HL-60 (cell line): ENCODE data around the gene HAGHL.

Experiments
- DNase-seq, 2 experiments: peaks; one replicate each; pipeline ENCODE4 v3.0.0-alpha.2; 2010 to 2020; ENCODE audit warnings: low read depth in 1 of 2, low spot score in 1 of 2
- H3K27ac ChIP-seq: fragments of 250-450 bp; sonication (Bioruptor Pico); replicated peaks from 2 replicates; pipeline ENCODE4 v1.5.1; 2020; ENCODE audit warnings: mild to moderate bottlenecking, moderate library complexity
- H3K27me3 ChIP-seq: fragments of 250-450 bp; sonication (Bioruptor Pico); 2 replicates; pipeline ENCODE4 v1.5.1; 2021; ENCODE audit warnings: mild to moderate bottlenecking, moderate library complexity; ENCODE audit not compliant: insufficient read depth, poor library complexity, severe bottlenecking
- H3K4me3 ChIP-seq: replicated peaks from 2 replicates; pipeline ENCODE4 v1.5.1; 2011; ENCODE audit warnings: mild to moderate bottlenecking, control low read depth, low read length; ENCODE audit not compliant: insufficient read depth
- GABPA ChIP-seq: IDR thresholded peaks from 2 replicates; pipeline ENCODE4 v1.6.1; 2012; ENCODE audit warnings: low read depth
- POLR2AphosphoS5 ChIP-seq: IDR thresholded peaks from 2 replicates; pipeline ENCODE4 v1.6.1; 2012; ENCODE audit warnings: low read depth
- SPI1 ChIP-seq: IDR thresholded peaks from 2 replicates; pipeline ENCODE4 v1.6.1; 2012; ENCODE audit warnings: low read depth, mild to moderate bottlenecking, borderline replicate concordance
- TF ChIP-seq, protein P1 (sequence below): IDR thresholded peaks from 2 replicates; pipeline ENCODE4 v1.6.1; 2012; ENCODE audit warnings: low read depth; ENCODE audit not compliant: insufficient replicate concordance
- TF ChIP-seq, protein P2 (sequence below): IDR thresholded peaks from one replicate; pipeline ENCODE4 v1.5.1; 2011; ENCODE audit warnings: low read length, control low read depth, inconsistent platforms; ENCODE audit not compliant: insufficient read depth

The HAGHL gene

DNA sequence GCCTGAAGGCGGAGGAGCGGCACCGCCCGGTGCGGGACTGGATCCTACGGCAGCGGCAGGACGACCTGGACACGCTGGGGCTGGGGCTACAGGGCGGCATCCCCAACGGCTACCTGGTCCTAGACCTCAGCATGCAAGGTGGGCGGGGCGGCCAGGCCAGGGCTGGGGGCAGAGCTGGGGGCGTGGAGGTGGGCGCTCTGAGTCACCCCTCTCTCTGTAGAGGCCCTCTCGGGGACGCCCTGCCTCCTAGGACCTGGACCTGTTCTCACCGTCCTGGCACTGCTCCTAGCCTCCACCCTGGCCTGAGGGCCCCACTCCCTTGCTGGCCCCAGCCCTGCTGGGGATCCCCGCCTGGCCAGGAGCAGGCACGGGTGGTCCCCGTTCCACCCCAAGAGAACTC lies 41.5 kb downstream of the HAGHL start:
- Histone ChIP-seq H3K27me3 (no peaks in the 10 kb centered on the region), H3K4me3 (no peak overlapping the region), H3K27ac (no peak overlapping the region)
- TF ChIP-seq, protein P1, sequence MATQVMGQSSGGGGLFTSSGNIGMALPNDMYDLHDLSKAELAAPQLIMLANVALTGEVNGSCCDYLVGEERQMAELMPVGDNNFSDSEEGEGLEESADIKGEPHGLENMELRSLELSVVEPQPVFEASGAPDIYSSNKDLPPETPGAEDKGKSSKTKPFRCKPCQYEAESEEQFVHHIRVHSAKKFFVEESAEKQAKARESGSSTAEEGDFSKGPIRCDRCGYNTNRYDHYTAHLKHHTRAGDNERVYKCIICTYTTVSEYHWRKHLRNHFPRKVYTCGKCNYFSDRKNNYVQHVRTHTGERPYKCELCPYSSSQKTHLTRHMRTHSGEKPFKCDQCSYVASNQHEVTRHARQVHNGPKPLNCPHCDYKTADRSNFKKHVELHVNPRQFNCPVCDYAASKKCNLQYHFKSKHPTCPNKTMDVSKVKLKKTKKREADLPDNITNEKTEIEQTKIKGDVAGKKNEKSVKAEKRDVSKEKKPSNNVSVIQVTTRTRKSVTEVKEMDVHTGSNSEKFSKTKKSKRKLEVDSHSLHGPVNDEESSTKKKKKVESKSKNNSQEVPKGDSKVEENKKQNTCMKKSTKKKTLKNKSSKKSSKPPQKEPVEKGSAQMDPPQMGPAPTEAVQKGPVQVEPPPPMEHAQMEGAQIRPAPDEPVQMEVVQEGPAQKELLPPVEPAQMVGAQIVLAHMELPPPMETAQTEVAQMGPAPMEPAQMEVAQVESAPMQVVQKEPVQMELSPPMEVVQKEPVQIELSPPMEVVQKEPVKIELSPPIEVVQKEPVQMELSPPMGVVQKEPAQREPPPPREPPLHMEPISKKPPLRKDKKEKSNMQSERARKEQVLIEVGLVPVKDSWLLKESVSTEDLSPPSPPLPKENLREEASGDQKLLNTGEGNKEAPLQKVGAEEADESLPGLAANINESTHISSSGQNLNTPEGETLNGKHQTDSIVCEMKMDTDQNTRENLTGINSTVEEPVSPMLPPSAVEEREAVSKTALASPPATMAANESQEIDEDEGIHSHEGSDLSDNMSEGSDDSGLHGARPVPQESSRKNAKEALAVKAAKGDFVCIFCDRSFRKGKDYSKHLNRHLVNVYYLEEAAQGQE, result no peak
- TF ChIP-seq, protein P2, sequence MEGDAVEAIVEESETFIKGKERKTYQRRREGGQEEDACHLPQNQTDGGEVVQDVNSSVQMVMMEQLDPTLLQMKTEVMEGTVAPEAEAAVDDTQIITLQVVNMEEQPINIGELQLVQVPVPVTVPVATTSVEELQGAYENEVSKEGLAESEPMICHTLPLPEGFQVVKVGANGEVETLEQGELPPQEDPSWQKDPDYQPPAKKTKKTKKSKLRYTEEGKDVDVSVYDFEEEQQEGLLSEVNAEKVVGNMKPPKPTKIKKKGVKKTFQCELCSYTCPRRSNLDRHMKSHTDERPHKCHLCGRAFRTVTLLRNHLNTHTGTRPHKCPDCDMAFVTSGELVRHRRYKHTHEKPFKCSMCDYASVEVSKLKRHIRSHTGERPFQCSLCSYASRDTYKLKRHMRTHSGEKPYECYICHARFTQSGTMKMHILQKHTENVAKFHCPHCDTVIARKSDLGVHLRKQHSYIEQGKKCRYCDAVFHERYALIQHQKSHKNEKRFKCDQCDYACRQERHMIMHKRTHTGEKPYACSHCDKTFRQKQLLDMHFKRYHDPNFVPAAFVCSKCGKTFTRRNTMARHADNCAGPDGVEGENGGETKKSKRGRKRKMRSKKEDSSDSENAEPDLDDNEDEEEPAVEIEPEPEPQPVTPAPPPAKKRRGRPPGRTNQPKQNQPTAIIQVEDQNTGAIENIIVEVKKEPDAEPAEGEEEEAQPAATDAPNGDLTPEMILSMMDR, result no peak
- TF ChIP-seq GABPA (no peak), SPI1 (no peak), POLR2AphosphoS5 (no peak)
- no peak for DNase-seq

DNA sequence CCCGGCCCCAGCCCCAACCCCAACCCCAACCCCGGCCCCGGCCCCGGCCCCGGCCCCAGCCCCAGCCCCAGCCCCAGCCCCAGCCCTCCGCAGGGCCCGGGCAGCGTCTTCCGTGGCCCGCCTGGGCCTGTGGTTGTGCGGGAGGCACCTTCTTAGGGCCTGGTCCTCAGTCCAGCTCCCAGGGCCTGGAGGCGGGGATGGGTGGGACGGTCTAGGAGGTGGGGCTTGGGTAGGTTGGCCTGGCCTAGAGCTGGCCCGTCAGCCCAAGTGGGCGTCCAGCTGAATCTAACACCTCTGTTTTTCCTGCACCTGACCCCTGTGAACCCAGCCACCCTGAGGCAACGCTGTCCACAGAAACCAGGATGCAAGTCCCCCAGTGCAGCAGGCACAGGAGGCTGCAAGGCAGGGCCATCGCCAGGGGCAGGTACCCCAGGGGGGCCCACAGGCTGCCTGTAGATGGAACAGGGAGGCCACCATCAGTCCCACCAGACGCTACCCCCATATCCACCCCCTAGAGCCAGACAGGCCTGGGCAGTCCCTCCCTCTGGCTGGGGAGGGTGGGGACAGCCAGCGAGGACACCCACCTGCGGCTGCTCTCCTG lies 42.4 kb downstream of the HAGHL start:
- Histone ChIP-seq H3K27ac (no peak overlapping the region), H3K4me3 (no peak overlapping the region), H3K27me3 (no peaks in the 10 kb centered on the region)
- TF ChIP-seq SPI1 (no peak), POLR2AphosphoS5 (no peak), GABPA (no peak)
- TF ChIP-seq, protein P1, result no peak
- TF ChIP-seq, protein P2, result no peak
- DNase-seq, result no peak

DNA sequence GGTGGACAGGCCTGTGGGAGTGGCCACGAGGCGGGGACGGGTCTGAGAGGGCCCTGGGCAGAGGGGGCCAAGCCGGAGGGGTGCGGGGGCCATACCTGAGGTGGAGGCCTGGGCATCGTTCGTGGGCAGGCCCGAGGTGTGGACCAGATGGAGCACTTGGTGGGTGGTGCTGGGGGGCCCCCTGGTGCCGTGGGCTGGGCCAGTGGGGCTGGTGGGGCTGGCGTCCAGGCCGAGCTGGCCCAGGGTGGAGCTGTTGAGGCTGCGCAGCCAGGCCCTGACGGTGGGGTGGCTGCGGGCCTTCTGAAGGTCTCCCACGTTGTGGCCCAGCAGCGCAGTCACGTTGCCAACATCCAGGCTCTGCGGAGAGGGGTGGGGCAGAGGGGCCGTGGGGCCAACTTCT lies 43.0 kb downstream of the HAGHL start:
- Histone ChIP-seq H3K4me3 (no peak overlapping the region), H3K27ac (no peak overlapping the region), H3K27me3 (no peaks in the 10 kb centered on the region)
- TF ChIP-seq SPI1, result no peak
- no peak for DNase-seq

DNA sequence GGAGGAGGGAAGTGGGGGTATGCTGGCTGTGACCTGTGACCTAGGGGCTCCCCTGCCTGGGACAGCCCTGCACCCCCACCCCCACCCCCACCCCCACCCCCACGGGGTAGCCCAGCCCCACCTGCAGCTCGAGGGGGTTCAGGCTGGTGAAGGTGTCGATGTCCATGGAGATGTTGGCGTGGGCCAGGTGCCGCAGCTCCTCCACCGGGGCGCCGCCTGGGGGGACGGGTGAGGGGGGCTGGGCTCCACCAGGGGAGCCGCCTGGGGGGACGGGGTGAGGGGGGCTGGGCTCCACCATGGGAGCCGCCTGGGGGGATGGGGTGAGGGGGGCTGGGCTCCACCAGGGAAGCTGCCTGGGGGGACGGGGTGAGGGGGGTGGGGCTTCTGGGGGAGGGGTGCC lies 43.5 kb downstream of the HAGHL start:
- H3K27me3 ChIP-seq, result no peaks in the 10 kb centered on the region
- H3K4me3 ChIP-seq, result no peak overlapping the region
- no peak for TF ChIP-seq POLR2AphosphoS5
- TF ChIP-seq GABPA, result no peak
- TF ChIP-seq SPI1, result no peak
- TF ChIP-seq, protein P2, result no peak
- TF ChIP-seq, protein P1, result no peak
- no peak for DNase-seq
- no peak overlapping the region for H3K27ac ChIP-seq
